Stomach (tissue), 4 donors: ENCODE results near the gene GCN1.

Experiments
- CTCF ChIP-seq, 7 experiments: fragments of 450-650 bp in 4 of 7; fragments of 200-600 bp in 3 of 7; sonication (generic) in 3 of 7; IDR thresholded peaks; one replicate each; pipeline ENCODE4 v1.5.1; 2016 to 2019; ENCODE audit warnings: antibody characterized with exemption in 7 of 7, control low read depth in 2 of 7, mild to moderate bottlenecking in 1 of 7
- EP300 ChIP-seq: sonication (generic); formaldehyde crosslinking; IDR thresholded peaks from one replicate; pipeline ENCODE4 v1.6.1; 2017; ENCODE audit warnings: antibody characterized with exemption
- POLR2A ChIP-seq, 4 donors: fragments of 450-650 bp; IDR thresholded peaks; one replicate each; pipeline ENCODE4 v1.6.1; 2016; ENCODE audit warnings: antibody characterized with exemption in 4 of 4, control low read depth in 2 of 4, mild to moderate bottlenecking in 1 of 4, moderate library complexity in 1 of 4

- no peak for TF ChIP-seq EP300
- TF ChIP-seq CTCF (IDR thresholded peaks at IDR 0.05), result no peak
- TF ChIP-seq POLR2A (IDR thresholded peaks at IDR 0.05), result no peak
Observed at GRCh38 chr12:120095331-120095730, 99.2 kb downstream of the GCN1 start.
